ENCODE results near the gene IDE. TPM values are rescaled to one million over a fixed set of nuclear protein-coding genes. Genes with fewer than 3 reads are reported as not detected.

Gene IDE
- total and polyA plus RNA-seq, 2 of the 4 experiments (the other 2 are of a cell fraction): 9.3 to 27.4 TPM

- H2AK5ac ChIP-seq (ENCODE audit: low read depth, low read length): no peak overlapping the region
- H2AK9ac ChIP-seq (replicated peaks; ENCODE audit: low read depth, low read length, poor library complexity): no peak overlapping the region
- H2BK120ac ChIP-seq (ENCODE audit: low read depth, low read length): no peak overlapping the region
- ATAC-seq (ENCODE audit: low read depth) (no peak), DNase-seq (no peak)
- no peak overlapping the region for H3K18ac ChIP-seq (ENCODE audit: low read depth, low read length)
- H3K27me3 ChIP-seq (ENCODE audit: control insufficient read depth, insufficient read depth, low read length): no peaks in the 10 kb centered on the region
- POLR2A ChIA-PET (ENCODE audit: unreplicated experiment): no interaction called here
- intact Hi-C loops (cut with micrococcal nuclease): loop anchor here (10.0 kb wide), 1 partner anchor 465 kb away; no protein-coding TSS in a partner anchor
- no peak overlapping the region for H3K23ac ChIP-seq (ENCODE audit: low read depth, low read length)
- WGBS, 2 experiments (ENCODE audit: extremely low coverage in 2 of 2, insufficient read length in 1 of 2): 95% methylated on average over 4 of the region's 6 CpGs; no CpG with 5 or more reads in 1 of the 2 experiments
- no peak overlapping the region for H2AFZ ChIP-seq (replicated peaks; ENCODE audit: low read length, poor library complexity)
- no peak overlapping the region for H4K91ac ChIP-seq (ENCODE audit: insufficient read depth, low read depth, low read length)
- no peaks in the 10 kb centered on the region for H4K20me1 ChIP-seq (ENCODE audit: insufficient read depth, low read length)
- no peaks in the 10 kb centered on the region for H3K79me1 ChIP-seq (ENCODE audit: low read depth in 1 of 2, low read length in 2 of 2)
- H3K56ac ChIP-seq (ENCODE audit: extremely low read depth, insufficient read depth, low read length): no peak overlapping the region
- H2BK5ac ChIP-seq (ENCODE audit: low read depth, low read length, poor library complexity, severe bottlenecking): no peak overlapping the region
- CTCF ChIA-PET: interaction anchor here (0.6 kb wide), 1 partner anchor 190 kb away, joined by 3 read pairs; no protein-coding TSS in a partner anchor
- TF ChIP-seq CHD1 (IDR thresholded peaks at IDR 0.05; ENCODE audit: low read depth, low read length): no peak
- TF ChIP-seq FOS (IDR thresholded peaks at IDR 0.05; ENCODE audit: low read depth, low read length): no peak
- TF ChIP-seq RAD21 (IDR thresholded peaks at IDR 0.05; ENCODE audit: low read length): no peak
- TF ChIP-seq SMC3 (IDR thresholded peaks at IDR 0.05; ENCODE audit: low read depth, low read length): no peak
- TF ChIP-seq POLR2A (IDR thresholded peaks at IDR 0.05; ENCODE audit: low read depth, low read length): no peak
- TF ChIP-seq RCOR1 (IDR thresholded peaks at IDR 0.05; ENCODE audit: insufficient replicate concordance, low read length): no peak
- TF ChIP-seq MXI1 (IDR thresholded peaks at IDR 0.05; ENCODE audit: borderline replicate concordance, low read depth, low read length): no peak
- TF ChIP-seq USF2 (IDR thresholded peaks at IDR 0.05; ENCODE audit: low read depth, low read length): no peak
- no peak for TF ChIP-seq CEBPB (IDR thresholded peaks at IDR 0.05; ENCODE audit: low read depth, low read length)
- no peak for TF ChIP-seq BHLHE40 (IDR thresholded peaks at IDR 0.05; ENCODE audit: low read depth, low read length)
- no peak overlapping the region for H4K5ac ChIP-seq (ENCODE audit: low read depth, low read length)
- no TSS peak for BruUV-seq (replicated peaks)
- no peak overlapping the region for H3K14ac ChIP-seq (replicated peaks; ENCODE audit: low read depth, low read length)
- H3K9me3 ChIP-seq (ENCODE audit: control insufficient read depth, insufficient read depth, low read length): no peaks in the 10 kb centered on the region
- dilution Hi-C loops (cut with HindIII; ENCODE audit: low sequenced_read_pairs, unreplicated experiment): no loop called here
- H2BK20ac ChIP-seq (ENCODE audit: low read depth, low read length): no peak overlapping the region
- no peak overlapping the region for H4K8ac ChIP-seq (ENCODE audit: low read depth in 2 of 2, low read length in 2 of 2)
- H3K4me3 ChIP-seq (ENCODE audit: insufficient read depth, low read depth, low read length): no peak overlapping the region
- no peaks in the 10 kb centered on the region for H3K9me1 ChIP-seq (ENCODE audit: insufficient read depth, low read length)
- no peak overlapping the region for H3K27ac ChIP-seq (ENCODE audit: insufficient read depth, low read length)
- H3K4me1 ChIP-seq (ENCODE audit: control insufficient read depth, insufficient read depth, low read length): no peaks in the 10 kb centered on the region
- H3K9ac ChIP-seq (ENCODE audit: low read depth, low read length): no peak overlapping the region
- H3K36me3 ChIP-seq (ENCODE audit: control insufficient read depth, insufficient read depth, low read length): no peaks in the 10 kb centered on the region
- H3K4me2 ChIP-seq (ENCODE audit: low read depth, low read length): no peak overlapping the region
- no peak overlapping the region for H2BK15ac ChIP-seq (ENCODE audit: low read depth, low read length)
- no peak overlapping the region for H3K4ac ChIP-seq (ENCODE audit: low read depth, low read length)
- in situ Hi-C loops (cut with MboI; ENCODE audit: low sequenced_read_pairs): loop anchor here (5.0 kb wide), 1 partner anchor 343 kb away; no protein-coding TSS in a partner anchor
These were observed 143.8 kb downstream of the IDE start for GRCh38 chr10:92430103-92430502.
